ENCODE measurements around the gene TDRKH.

DNA sequence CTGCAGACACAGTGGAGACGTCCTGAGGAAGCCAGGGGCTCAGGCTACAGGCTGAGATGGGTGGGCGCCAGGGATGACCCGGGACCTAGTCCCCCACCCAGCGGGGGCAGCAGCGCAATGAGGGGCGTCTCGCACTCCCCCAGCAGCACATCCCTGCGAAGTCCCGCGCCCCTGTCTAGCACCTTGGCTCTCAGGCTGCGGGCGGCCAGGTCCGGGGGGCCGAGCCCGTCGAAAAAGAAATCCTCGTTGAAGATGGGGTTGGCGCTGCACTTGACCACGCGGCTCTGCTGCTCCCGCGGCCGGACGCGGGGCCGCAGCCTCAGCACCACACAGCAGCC is 47.6 kb upstream of the TDRKH start:
- no peak for TF ChIP-seq CTCF (IDR thresholded peaks at IDR 0.05)
- no peak for TF ChIP-seq POLR2A (IDR thresholded peaks at IDR 0.05)

Measured in esophagus squamous epithelium (tissue), 4 donors.